Kidney (tissue), 14 donors: ENCODE results near the gene RPRD1B. TPM values are rescaled to one million over a fixed set of nuclear protein-coding genes. Genes with fewer than 3 reads are reported as not detected.
A peak's percentile ranks its signal among the peaks of the same experiment; 100 is the strongest.

ENCODE experiments used
- DNase-seq, 5 donors: peaks; one replicate each; pipeline ENCODE4 v3.0.0-alpha.2; 2013 to 2020
- FAIRE-seq: peaks from 2 replicates; lab custom pipeline; 2012; peaks lifted over from hg19 to GRCh38; lab: Jason Lieb, UNC
- H3K27ac ChIP-seq, 2 donors: one replicate each; pipeline ENCODE4 v1.7.0; 2013; ENCODE audit warnings: low read depth in 2 of 2, low read length in 2 of 2, inconsistent platforms in 1 of 2
- H3K27me3 ChIP-seq: one replicate; pipeline ENCODE4 v1.7.1; 2013; ENCODE audit warnings: low read length, inconsistent platforms; ENCODE audit not compliant: control insufficient read depth, insufficient read depth
- H3K36me3 ChIP-seq, 3 donors: one replicate each; pipeline versions ENCODE4 v1.7.0 to v1.7.1; 2013; ENCODE audit warnings: low read length in 3 of 3, control low read depth in 1 of 3, inconsistent platforms in 1 of 3; ENCODE audit not compliant: insufficient read depth in 3 of 3, control insufficient read depth in 2 of 3
- H3K4me1 ChIP-seq, 3 donors: one replicate each; pipeline versions ENCODE4 v1.7.0 to v1.7.1; 2013; ENCODE audit warnings: low read length in 3 of 3, inconsistent platforms in 1 of 3, low read depth in 1 of 3; ENCODE audit not compliant: control insufficient read depth in 2 of 3, insufficient read depth in 2 of 3
- H3K4me3 ChIP-seq, 3 donors: one replicate each; pipeline versions ENCODE4 v1.7.0 to v1.8.1; 2013; ENCODE audit warnings: low read length in 3 of 3, control low read depth in 1 of 3, inconsistent platforms in 1 of 3
- H3K9ac ChIP-seq, 3 donors: one replicate each; pipeline versions ENCODE4 v1.7.0 to v1.7.1; 2013; ENCODE audit warnings: low read length in 3 of 3, control low read depth in 1 of 3, inconsistent platforms in 1 of 3
- H3K9me3 ChIP-seq, 3 donors: one replicate each; pipeline versions ENCODE4 v1.7.0 to v1.7.1; 2013; ENCODE audit warnings: low read length in 3 of 3, control low read depth in 1 of 3, inconsistent platforms in 1 of 3; ENCODE audit not compliant: control insufficient read depth in 2 of 3, insufficient read depth in 1 of 3
- CTCF ChIP-seq: IDR thresholded peaks from 3 replicates; pipeline ENCODE4 v1.5.1; 2012; ENCODE audit warnings: mild to moderate bottlenecking, moderate library complexity, borderline replicate concordance; ENCODE audit not compliant: insufficient read depth; ENCODE audit errors: extremely low read depth
- intact Hi-C: fragments of 100-400 bp; cut with DNase I; formaldehyde crosslinking; loops from one replicate; pipeline ENCODE4 v1.11.1; 2022
- polyA plus RNA-seq: library from polyadenylated mRNA; stranded (reverse); fragments of 350-450 nt; fragmentation: Illumina TruSeq; extraction: RNeasy Lipid Tissue Mini Kit (QIAGEN cat#74804); gene quantifications from one replicate; pipeline ENCODE4 v1.2.3, GENCODE V29; 2014; ENCODE audit warnings: low read depth, low replicate concordance; ENCODE audit not compliant: insufficient read depth
- total RNA-seq: library from RNA; stranded (reverse); fragmentation: NEBNext Ultra II Directional; extraction: Animal tissue kit (Norgen Biotek cat#: 25700); gene quantifications from one replicate; pipeline ENCODE4 v1.2.1, GENCODE V29; 2021
- donor health status: control.
- donor health status: control.
- donor health status: control.
- donor health status: control.
- donor health status: control.
- donor health status: DM: yes; HTN: yes; CAD: no.
- donor health status: Normal renal cell carcinoma (clear cell type).

The RPRD1B gene
- total and polyA plus RNA-seq, 2 donors from 2014 or later: 13.4 to 34.4 TPM

GRCh38 chr20:38012332-38012731 is 21.2 kb upstream of the RPRD1B start:
- Histone ChIP-seq H3K27ac (no peak overlapping the region), H3K36me3 (peaks cover 6 to 26% (median 17%) of the 10 kb centered on the region in 3 donors), H3K4me3 (no peak overlapping the region), H3K27me3 (no peaks in the 10 kb centered on the region), H3K9ac (no peak overlapping the region), H3K4me1 (no peaks in the 10 kb centered on the region), H3K9me3 (no peaks in the 10 kb centered on the region)
- TF ChIP-seq CTCF: no peak
- intact Hi-C loops: no loop called here
- no peak for DNase-seq
- FAIRE-seq: no peak

GRCh38 chr20:38013887-38014286 is 19.7 kb upstream of the RPRD1B start:
- Histone ChIP-seq H3K9me3 (no peaks in the 10 kb centered on the region), H3K36me3 (peaks cover 15 to 29% (median 20%) of the 10 kb centered on the region in 3 donors), H3K27me3 (no peaks in the 10 kb centered on the region), H3K4me3 (no peak overlapping the region), H3K9ac (no peak overlapping the region), H3K27ac (no peak overlapping the region), H3K4me1 (no peaks in the 10 kb centered on the region)
- intact Hi-C loops: no loop called here
- TF ChIP-seq CTCF: no peak
- DNase-seq: no peak
- no peak for FAIRE-seq

- DNase-seq: no peak
- H3K4me1 ChIP-seq: peaks cover 0 to under 1% (median 0%) of the 10 kb centered on the region in 3 donors
- H3K27ac ChIP-seq: no peak overlapping the region
- H3K36me3 ChIP-seq: peaks cover 4 to 12% (median 10%) of the 10 kb centered on the region in 3 donors
- no peak overlapping the region for H3K4me3 ChIP-seq
- no peaks in the 10 kb centered on the region for H3K27me3 ChIP-seq
- FAIRE-seq: no peak
- intact Hi-C loops: no loop called here
- TF ChIP-seq CTCF: no peak
- no peaks in the 10 kb centered on the region for H3K9me3 ChIP-seq
- H3K9ac ChIP-seq: no peak overlapping the region
These were observed 15.6 kb upstream of the RPRD1B start for GRCh38 chr20:38017959-38018358.

- DNase-seq (no peak), FAIRE-seq (peak; percentile 27)
- Histone ChIP-seq H3K36me3 (peaks cover 3 to 12% (median 8%) of the 10 kb centered on the region in 3 donors), H3K27ac (no peak overlapping the region), H3K9me3 (no peaks in the 10 kb centered on the region), H3K4me3 (no peak overlapping the region), H3K27me3 (no peaks in the 10 kb centered on the region), H3K4me1 (peaks cover 0 to 4% (median 3%) of the 10 kb centered on the region in 3 donors), H3K9ac (no peak overlapping the region)
- intact Hi-C loops: no loop called here
- TF ChIP-seq CTCF: no peak
These were observed 15.2 kb upstream of the RPRD1B start for GRCh38 chr20:38018385-38018784.
